HEK293T (cell line): Measurements from ENCODE around the gene GFOD2.
"Not testable (repeated sequence)": the region's sequence is repeated elsewhere in the genome, so short reads cannot be mapped to it uniquely, and the experiment has no call there.

Source experiments
- CTCF ChIA-PET: fragments of 350-600 bp; formaldehyde crosslinking; extraction: SDS; loops from one replicate; lab custom pipeline; 2021; ENCODE audit warnings: antibody characterized with exemption, inconsistent platforms; lab: Yijun Ruan, JAX
- POLR2A ChIA-PET: fragments of 350-600 bp; formaldehyde crosslinking; extraction: SDS; loops from one replicate; lab custom pipeline; 2020; ENCODE audit warnings: antibody characterized with exemption, inconsistent platforms; lab: Yijun Ruan, JAX
- DNase-seq: peaks from one replicate; pipeline ENCODE4 v3.0.0; 2012; ENCODE audit warnings: mixed read lengths; ENCODE audit errors: extremely low spot score
- ARNT ChIP-seq: fragments of 450-650 bp; IDR thresholded peaks from 2 replicates; pipeline ENCODE4 v1.6.1; 2017; ENCODE audit warnings: mild to moderate bottlenecking
- BHLHE40 ChIP-seq: fragments of 450-650 bp; IDR thresholded peaks from 2 replicates; pipeline ENCODE4 v1.6.1; 2016; ENCODE audit warnings: mild to moderate bottlenecking, moderate library complexity, borderline replicate concordance
- CTBP1 ChIP-seq: fragments of 450-650 bp; IDR thresholded peaks from 2 replicates; pipeline ENCODE4 v1.6.1; 2016; ENCODE audit warnings: borderline replicate concordance
- ELF4 ChIP-seq: fragments of 450-650 bp; IDR thresholded peaks from 2 replicates; pipeline ENCODE4 v1.6.1; 2017; ENCODE audit warnings: antibody characterized with exemption
- FOXA1 ChIP-seq: fragments of 450-650 bp; IDR thresholded peaks from 2 replicates; pipeline ENCODE4 v1.6.1; 2016; ENCODE audit warnings: mild to moderate bottlenecking
- FOXK2 ChIP-seq: fragments of 450-650 bp; IDR thresholded peaks from 2 replicates; pipeline ENCODE4 v1.6.1; 2016; ENCODE audit warnings: mild to moderate bottlenecking
- FOXM1 ChIP-seq: fragments of 450-650 bp; IDR thresholded peaks from 2 replicates; pipeline ENCODE4 v1.6.1; 2017; ENCODE audit warnings: mild to moderate bottlenecking, borderline replicate concordance
- HDGF ChIP-seq: fragments of 450-650 bp; IDR thresholded peaks from 2 replicates; pipeline ENCODE4 v1.6.1; 2017; ENCODE audit warnings: antibody characterized with exemption, borderline replicate concordance
- L3MBTL2 ChIP-seq: fragments of 450-650 bp; conservative IDR thresholded peaks from 2 replicates; pipeline ENCODE4 v1.6.1; 2016; ENCODE audit warnings: mild to moderate bottlenecking
- LEF1 ChIP-seq: fragments of 450-650 bp; IDR thresholded peaks from 2 replicates; pipeline ENCODE4 v1.6.1; 2017; ENCODE audit warnings: mild to moderate bottlenecking, borderline replicate concordance
- NFRKB ChIP-seq: fragments of 450-650 bp; IDR thresholded peaks from 2 replicates; pipeline ENCODE4 v1.6.1; 2016; ENCODE audit warnings: mild to moderate bottlenecking, moderate library complexity
- PKNOX1 ChIP-seq: fragments of 450-650 bp; IDR thresholded peaks from 2 replicates; pipeline ENCODE4 v1.6.1; 2016
- SP1 ChIP-seq: fragments of 450-650 bp; IDR thresholded peaks from 2 replicates; pipeline ENCODE4 v1.6.1; 2017
- SUZ12 ChIP-seq: fragments of 450-650 bp; IDR thresholded peaks from 2 replicates; pipeline ENCODE4 v1.6.1; 2016; ENCODE audit warnings: mild to moderate bottlenecking
- TARDBP ChIP-seq: fragments of 450-650 bp; IDR thresholded peaks from 2 replicates; pipeline ENCODE4 v1.6.1; 2016
- ZNF384 ChIP-seq: fragments of 450-650 bp; IDR thresholded peaks from 2 replicates; pipeline ENCODE4 v1.6.1; 2016

GFOD2 gene

GRCh38 chr16:67703626-67704025 lies 15.5 kb downstream of the GFOD2 start:
- ChIA-PET CTCF (no interaction called here), POLR2A (no interaction called here)
- DNase-seq, result no peak
- TF ChIP-seq ARNT, result no peak
- no peak for TF ChIP-seq HDGF
- no peak for TF ChIP-seq PKNOX1
- TF ChIP-seq TARDBP, result no peak
- no peak for TF ChIP-seq BHLHE40
- TF ChIP-seq LEF1, result no peak
- no peak for TF ChIP-seq NFRKB
- no peak for TF ChIP-seq ZNF384
- TF ChIP-seq SP1, result no peak
- TF ChIP-seq SUZ12, result no peak
- no peak for TF ChIP-seq FOXK2
- TF ChIP-seq CTBP1, result no peak

- ChIA-PET POLR2A (no interaction called here), CTCF (interaction anchor here (0.6 kb wide), 1 partner anchor 643 kb away, joined by 11 read pairs; no protein-coding TSS in a partner anchor)
- no peak for DNase-seq
- TF ChIP-seq ARNT (no peak), PKNOX1 (no peak), L3MBTL2 (no peak), CTBP1 (no peak)
These were observed 17.0 kb downstream of the GFOD2 start for GRCh38 chr16:67702130-67702529.

GRCh38 chr16:67701420-67701819 lies 17.7 kb downstream of the GFOD2 start:
- DNase-seq, result no peak
- POLR2A ChIA-PET, result no interaction called here
- CTCF ChIA-PET, result no interaction called here
- TF ChIP-seq TARDBP (no peak), BHLHE40 (no peak), ARNT (no peak)

- ChIA-PET CTCF (no interaction called here), POLR2A (no interaction called here)
- no peak for TF ChIP-seq FOXM1
- TF ChIP-seq L3MBTL2, result no peak
- no peak for TF ChIP-seq ARNT
- DNase-seq, result no peak
These were observed 19.9 kb downstream of the GFOD2 start for GRCh38 chr16:67699265-67699664.

- DNase-seq, result no peak
- ChIA-PET CTCF (no interaction called here), POLR2A (no interaction called here)
- TF ChIP-seq SP1 (no peak), NFRKB (no peak), FOXA1 (no peak), ARNT (no peak), ELF4 (no peak), FOXM1 (no peak), L3MBTL2 (no peak)
These were observed 21.5 kb downstream of the GFOD2 start for GRCh38 chr16:67697422-67698185.

- CTCF ChIA-PET, result interaction anchor here (1.3 kb wide), 1 partner anchor 122 kb away, joined by 4 read pairs; no protein-coding TSS in a partner anchor
- POLR2A ChIA-PET, result interaction anchor here (1.1 kb wide), 1 partner anchor 25 kb away, joined by 3 read pairs; no protein-coding TSS in a partner anchor
- DNase-seq, result no peak
- TF ChIP-seq FOXK2, result no peak
- TF ChIP-seq NFRKB, result no peak
These were observed 24.5 kb downstream of the GFOD2 start for GRCh38 chr16:67694611-67695010.

- ChIA-PET POLR2A (interaction anchor here (1.1 kb wide), 1 partner anchor 26 kb away, joined by 3 read pairs; no protein-coding TSS in a partner anchor), CTCF (interaction anchor here (0.7 kb wide), 1 partner anchor 15 kb away, joined by 3 read pairs; no protein-coding TSS in a partner anchor)
- not testable (repeated sequence) for DNase-seq
These were observed 25.4 kb downstream of the GFOD2 start for GRCh38 chr16:67693517-67694285.
